ENCODE data around the gene FGFBP1.

GRCh38 chr4:15968551-15969300 lies 30.2 kb upstream of the FGFBP1 start:
- TF ChIP-seq, protein P1, sequence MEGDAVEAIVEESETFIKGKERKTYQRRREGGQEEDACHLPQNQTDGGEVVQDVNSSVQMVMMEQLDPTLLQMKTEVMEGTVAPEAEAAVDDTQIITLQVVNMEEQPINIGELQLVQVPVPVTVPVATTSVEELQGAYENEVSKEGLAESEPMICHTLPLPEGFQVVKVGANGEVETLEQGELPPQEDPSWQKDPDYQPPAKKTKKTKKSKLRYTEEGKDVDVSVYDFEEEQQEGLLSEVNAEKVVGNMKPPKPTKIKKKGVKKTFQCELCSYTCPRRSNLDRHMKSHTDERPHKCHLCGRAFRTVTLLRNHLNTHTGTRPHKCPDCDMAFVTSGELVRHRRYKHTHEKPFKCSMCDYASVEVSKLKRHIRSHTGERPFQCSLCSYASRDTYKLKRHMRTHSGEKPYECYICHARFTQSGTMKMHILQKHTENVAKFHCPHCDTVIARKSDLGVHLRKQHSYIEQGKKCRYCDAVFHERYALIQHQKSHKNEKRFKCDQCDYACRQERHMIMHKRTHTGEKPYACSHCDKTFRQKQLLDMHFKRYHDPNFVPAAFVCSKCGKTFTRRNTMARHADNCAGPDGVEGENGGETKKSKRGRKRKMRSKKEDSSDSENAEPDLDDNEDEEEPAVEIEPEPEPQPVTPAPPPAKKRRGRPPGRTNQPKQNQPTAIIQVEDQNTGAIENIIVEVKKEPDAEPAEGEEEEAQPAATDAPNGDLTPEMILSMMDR (IDR thresholded peaks at IDR 0.05): no peak
- TF ChIP-seq POLR2A (IDR thresholded peaks at IDR 0.05) (no peak), EP300 (IDR thresholded peaks at IDR 0.05) (no peak)

Measured in tibial nerve (tissue), 4 donors.